Measurements from ENCODE around the gene HEATR3. TPM values are rescaled to one million over a fixed set of nuclear protein-coding genes. Genes with fewer than 3 reads are reported as not detected.

The HEATR3 gene
- total and polyA plus RNA-seq, 2 of the 13 experiments (the other 11 are each of a cell fraction or from before 2014, with no cell fraction given), result 22.4 to 52.4 TPM

DNA sequence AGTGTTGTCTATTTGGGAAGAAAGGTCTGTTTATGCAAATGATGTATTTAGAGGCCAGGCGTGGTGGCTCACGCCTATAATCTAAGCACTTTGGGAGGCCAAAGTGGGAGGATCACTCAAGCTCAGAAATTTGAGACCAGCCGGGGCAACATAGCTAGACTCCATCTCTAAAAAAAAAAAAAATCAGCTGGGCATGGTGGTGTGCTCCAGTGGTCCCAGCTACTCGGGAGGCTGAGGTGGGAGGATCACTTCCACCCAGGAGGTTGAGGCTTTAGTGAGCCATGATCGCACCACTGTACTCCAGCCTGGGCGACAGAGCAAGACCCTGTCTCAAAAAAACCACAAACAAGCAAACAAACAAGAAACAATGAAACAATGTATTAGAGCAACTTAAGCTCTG, 18.9 kb upstream of the HEATR3 start:
- Histone ChIP-seq H4K20me1 (ENCODE audit: insufficient read depth, low read length) (no peaks in the 10 kb centered on the region), H3K9ac (ENCODE audit: insufficient read depth, low read depth, low read length) (no peak overlapping the region), H3K4me2 (ENCODE audit: low read depth, low read length) (no peak overlapping the region), H3K79me2 (ENCODE audit: insufficient read depth, low read length) (no peaks in the 10 kb centered on the region), H3K4me1 (ENCODE audit: insufficient read depth, low read length) (peaks cover 24% of the 10 kb centered on the region), H3K4me3 (replicated peaks in 1 of 3; ENCODE audit: insufficient read depth in 1 of 3, low read depth in 2 of 3, low read length in 3 of 3) (no peak overlapping the region), H3K27me3 (ENCODE audit: control insufficient read depth in 1 of 2, insufficient read depth in 2 of 2, low read length in 2 of 2) (peaks cover 0 to 4% of the 10 kb centered on the region in 2 experiments; a peak in 1 of 5 replicates), H3K9me3 (ENCODE audit: low read length) (no peaks in the 10 kb centered on the region), H2AFZ (ENCODE audit: low read length) (no peak overlapping the region), H3K36me3 (replicated peaks in 1 of 2; ENCODE audit: control insufficient read depth in 1 of 2, insufficient read depth in 2 of 2, low read length in 2 of 2) (no peaks in the 10 kb centered on the region), H3K27ac (ENCODE audit: extremely low read length, insufficient read depth, low read length) (no peak overlapping the region)
- CTCF ChIA-PET (ENCODE audit: low intra/inter-chr PET ratio, low total read pairs), result no interaction called here
- BruUV-seq (replicated peaks), result no TSS peak
- POLR2A ChIA-PET, result no interaction called here
- no peak for DNase-seq (ENCODE audit: low spot score)
- in situ Hi-C loops (cut with HindIII; ENCODE audit: extremely low pct_ligation_motif_present, low pct_unique_long_range_greater_than_20kb) (loop anchor here (25.0 kb wide), 1 partner anchor 315 kb away; the partner anchor contains the start of gene BRD7), intact Hi-C loops (cut with micrococcal nuclease; ENCODE audit: unreplicated experiment) (no loop called here)
- WGBS (ENCODE audit: low lambda C conversion rate), result 71% methylated on average over 6 of the region's 6 CpGs
- TF ChIP-seq MXI1 (IDR thresholded peaks at IDR 0.05; ENCODE audit: borderline replicate concordance, low read depth, low read length) (no peak), ZNF121 (CRISPR knock-in tag; IDR thresholded peaks at IDR 0.05) (peak; percentile 72; the same call in 1 of the 2 replicates)
- FAIRE-seq, result no peak
- ATAC-seq, result no peak

DNA sequence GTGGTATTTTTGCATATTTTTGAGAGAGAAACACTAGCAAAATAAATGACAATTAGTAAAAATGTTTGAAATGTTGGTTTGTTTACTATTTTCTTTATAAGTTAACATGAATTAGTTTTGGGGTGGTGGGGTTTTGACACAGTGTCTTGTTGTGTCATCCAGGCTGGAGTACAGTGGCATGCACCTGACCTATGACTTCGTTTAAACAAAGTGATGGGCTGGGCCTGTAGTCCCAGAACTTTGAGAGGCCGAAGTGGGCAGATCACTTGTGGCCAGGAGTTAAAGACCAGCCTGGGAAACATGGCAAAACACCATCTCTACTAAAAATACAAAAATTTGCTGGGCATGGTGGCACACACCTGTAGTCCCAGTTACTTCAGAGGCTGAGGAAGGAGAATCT, 17.9 kb upstream of the HEATR3 start:
- FAIRE-seq, result peak; percentile 46
- Histone ChIP-seq H3K4me2 (ENCODE audit: low read depth, low read length) (peak overlapping the region; percentile 23), H3K27me3 (ENCODE audit: control insufficient read depth in 1 of 2, insufficient read depth in 2 of 2, low read length in 2 of 2) (peaks cover 0 to 4% of the 10 kb centered on the region in 2 experiments; a peak in 1 of 5 replicates), H3K4me1 (ENCODE audit: insufficient read depth, low read length) (peaks cover 24% of the 10 kb centered on the region), H3K79me2 (ENCODE audit: insufficient read depth, low read length) (no peaks in the 10 kb centered on the region), H2AFZ (ENCODE audit: low read length) (no peak overlapping the region), H3K9ac (ENCODE audit: insufficient read depth, low read depth, low read length) (no peak overlapping the region), H3K36me3 (replicated peaks in 1 of 2; ENCODE audit: control insufficient read depth in 1 of 2, insufficient read depth in 2 of 2, low read length in 2 of 2) (no peaks in the 10 kb centered on the region), H3K9me3 (ENCODE audit: low read length) (no peaks in the 10 kb centered on the region), H3K27ac (ENCODE audit: extremely low read length, insufficient read depth, low read length) (no peak overlapping the region), H3K4me3 (replicated peaks in 1 of 3; ENCODE audit: insufficient read depth in 1 of 3, low read depth in 2 of 3, low read length in 3 of 3) (no peak overlapping the region), H4K20me1 (ENCODE audit: insufficient read depth, low read length) (no peaks in the 10 kb centered on the region)
- no peak for DNase-seq (ENCODE audit: low spot score)
- ChIA-PET POLR2A (no interaction called here), CTCF (ENCODE audit: low intra/inter-chr PET ratio, low total read pairs) (no interaction called here)
- intact Hi-C loops (cut with micrococcal nuclease; ENCODE audit: unreplicated experiment) (no loop called here), in situ Hi-C loops (cut with HindIII; ENCODE audit: extremely low pct_ligation_motif_present, low pct_unique_long_range_greater_than_20kb) (loop anchor here (25.0 kb wide), 1 partner anchor 314 kb away; the partner anchor contains the start of gene BRD7)
- 8% methylated on average over 2 of the region's 2 CpGs for WGBS (ENCODE audit: low lambda C conversion rate)
- no TSS peak for BruUV-seq (replicated peaks)
- ATAC-seq, result peak; percentile 91
- TF ChIP-seq NR2F6 (IDR thresholded peaks at IDR 0.05) (no peak), NR2F6 (CRISPR knock-in tag; IDR thresholded peaks at IDR 0.05) (peak; percentile 53), PPARG (CRISPR knock-in tag; conservative IDR thresholded peaks at IDR 0.05) (peak; percentile 52; the same call in 1 of the 2 replicates), SAP130 (CRISPR knock-in tag; IDR thresholded peaks at IDR 0.05; ENCODE audit: low read depth) (0 out of 2 replicates have a peak, but pooled peaks have one; percentile 19), NCOR1 (IDR thresholded peaks at IDR 0.05; ENCODE audit: borderline replicate concordance, low read length) (no peak), HOXA3 (CRISPR knock-in tag; IDR thresholded peaks at IDR 0.05) (0 out of 2 replicates have a peak, but pooled peaks have one; percentile 23), SALL1 (CRISPR knock-in tag; IDR thresholded peaks at IDR 0.05) (peak; percentile 31; the same call in 1 of the 2 replicates), NR2F1 (CRISPR knock-in tag; IDR thresholded peaks at IDR 0.05) (peak in 1 of 2 experiments; percentile 45; a peak in 1 of 4 replicates), ZNF121 (CRISPR knock-in tag; IDR thresholded peaks at IDR 0.05) (peak; percentile 50; the same call in 1 of the 2 replicates), SOX6 (IDR thresholded peaks at IDR 0.05) (no peak), SOX6 (CRISPR knock-in tag; IDR thresholded peaks at IDR 0.05) (0 out of 2 replicates have a peak, but pooled peaks have one; percentile 22), ZNF543 (CRISPR knock-in tag; IDR thresholded peaks at IDR 0.05) (peak; percentile 83)
- TF ChIP-seq, protein P1, sequence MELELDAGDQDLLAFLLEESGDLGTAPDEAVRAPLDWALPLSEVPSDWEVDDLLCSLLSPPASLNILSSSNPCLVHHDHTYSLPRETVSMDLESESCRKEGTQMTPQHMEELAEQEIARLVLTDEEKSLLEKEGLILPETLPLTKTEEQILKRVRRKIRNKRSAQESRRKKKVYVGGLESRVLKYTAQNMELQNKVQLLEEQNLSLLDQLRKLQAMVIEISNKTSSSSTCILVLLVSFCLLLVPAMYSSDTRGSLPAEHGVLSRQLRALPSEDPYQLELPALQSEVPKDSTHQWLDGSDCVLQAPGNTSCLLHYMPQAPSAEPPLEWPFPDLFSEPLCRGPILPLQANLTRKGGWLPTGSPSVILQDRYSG (CRISPR knock-in tag; IDR thresholded peaks at IDR 0.05), result no peak
- TF ChIP-seq, protein P2, sequence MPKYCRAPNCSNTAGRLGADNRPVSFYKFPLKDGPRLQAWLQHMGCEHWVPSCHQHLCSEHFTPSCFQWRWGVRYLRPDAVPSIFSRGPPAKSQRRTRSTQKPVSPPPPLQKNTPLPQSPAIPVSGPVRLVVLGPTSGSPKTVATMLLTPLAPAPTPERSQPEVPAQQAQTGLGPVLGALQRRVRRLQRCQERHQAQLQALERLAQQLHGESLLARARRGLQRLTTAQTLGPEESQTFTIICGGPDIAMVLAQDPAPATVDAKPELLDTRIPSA (CRISPR knock-in tag; IDR thresholded peaks at IDR 0.05; ENCODE audit: borderline replicate concordance), result no peak

Data from HepG2 (cell line).